Transverse colon (tissue), 3 donors: ENCODE results near the gene BCAS4.

Experiments
- CTCF ChIP-seq, 5 experiments: fragments of 200-600 bp in 3 of 5; fragments of 450-650 bp in 2 of 5; sonication (generic) in 3 of 5; IDR thresholded peaks; 1 replicate in 2 of 5; 2 replicates in 3 of 5; pipeline ENCODE4 v1.5.1; 2016 to 2017; ENCODE audit warnings: antibody characterized with exemption in 5 of 5, inconsistent platforms in 3 of 5, mild to moderate bottlenecking in 2 of 5, moderate library complexity in 1 of 5
- EP300 ChIP-seq: sonication (generic); formaldehyde crosslinking; IDR thresholded peaks from one replicate; pipeline ENCODE4 v1.6.1; 2017; ENCODE audit warnings: antibody characterized with exemption, low read depth

- TF ChIP-seq CTCF (IDR thresholded peaks at IDR 0.05) (no peak), EP300 (no peak)
Measured at GRCh38 chr20:50758469-50758868, 36.4 kb upstream of the BCAS4 start.
